AG09319 (cell line): ENCODE results near the gene RAET1L.

Experiments used
- DNase-seq: peaks from one replicate; pipeline ENCODE4 v3.0.0-alpha.2; 2010; ENCODE audit warnings: low read depth; ENCODE audit errors: extremely low read depth
- CTCF ChIP-seq: IDR thresholded peaks from 2 replicates; pipeline ENCODE4 v1.5.1; 2011; ENCODE audit warnings: low read depth, mild to moderate bottlenecking, inconsistent platforms, low read length, moderate library complexity

Gene RAET1L

GRCh38 chr6:150056156-150056555 is 30.8 kb upstream of the RAET1L start:
- DNase-seq, result no peak
- no peak for TF ChIP-seq CTCF

- DNase-seq, result no peak
- no peak for TF ChIP-seq CTCF
Measured at GRCh38 chr6:150055131-150055530, 29.8 kb upstream of the RAET1L start.

- DNase-seq, result no peak
- no peak for TF ChIP-seq CTCF
Measured at GRCh38 chr6:150053450-150053849, 28.1 kb upstream of the RAET1L start.

GRCh38 chr6:150050846-150051245 is 25.5 kb upstream of the RAET1L start:
- TF ChIP-seq CTCF, result no peak
- DNase-seq, result no peak

GRCh38 chr6:150048099-150048498 is 22.8 kb upstream of the RAET1L start:
- no peak for TF ChIP-seq CTCF
- no peak for DNase-seq

GRCh38 chr6:150046943-150047342 is 21.6 kb upstream of the RAET1L start:
- no peak for TF ChIP-seq CTCF
- DNase-seq, result no peak

- TF ChIP-seq CTCF, result no peak
- no peak for DNase-seq
Measured at GRCh38 chr6:150044621-150045145, 19.4 kb upstream of the RAET1L start.
